HL-60 (cell line): Measurements from ENCODE around the gene SUN1.

Experiments used
- DNase-seq, 2 experiments: peaks; one replicate each; pipeline ENCODE4 v3.0.0-alpha.2; 2010 to 2020; ENCODE audit warnings: low read depth in 1 of 2, low spot score in 1 of 2
- H3K27ac ChIP-seq: fragments of 250-450 bp; sonication (Bioruptor Pico); replicated peaks from 2 replicates; pipeline ENCODE4 v1.5.1; 2020; ENCODE audit warnings: mild to moderate bottlenecking, moderate library complexity
- H3K27me3 ChIP-seq: fragments of 250-450 bp; sonication (Bioruptor Pico); 2 replicates; pipeline ENCODE4 v1.5.1; 2021; ENCODE audit warnings: mild to moderate bottlenecking, moderate library complexity; ENCODE audit not compliant: insufficient read depth, poor library complexity, severe bottlenecking
- H3K4me3 ChIP-seq: replicated peaks from 2 replicates; pipeline ENCODE4 v1.5.1; 2011; ENCODE audit warnings: mild to moderate bottlenecking, control low read depth, low read length; ENCODE audit not compliant: insufficient read depth
- GABPA ChIP-seq: IDR thresholded peaks from 2 replicates; pipeline ENCODE4 v1.6.1; 2012; ENCODE audit warnings: low read depth
- POLR2AphosphoS5 ChIP-seq: IDR thresholded peaks from 2 replicates; pipeline ENCODE4 v1.6.1; 2012; ENCODE audit warnings: low read depth
- SPI1 ChIP-seq: IDR thresholded peaks from 2 replicates; pipeline ENCODE4 v1.6.1; 2012; ENCODE audit warnings: low read depth, mild to moderate bottlenecking, borderline replicate concordance
- TF ChIP-seq, protein P1 (sequence below): IDR thresholded peaks from one replicate; pipeline ENCODE4 v1.5.1; 2011; ENCODE audit warnings: low read length, control low read depth, inconsistent platforms; ENCODE audit not compliant: insufficient read depth
- TF ChIP-seq, protein P2 (sequence below): IDR thresholded peaks from 2 replicates; pipeline ENCODE4 v1.6.1; 2012; ENCODE audit warnings: low read depth; ENCODE audit not compliant: insufficient replicate concordance

SUN1 gene

DNA sequence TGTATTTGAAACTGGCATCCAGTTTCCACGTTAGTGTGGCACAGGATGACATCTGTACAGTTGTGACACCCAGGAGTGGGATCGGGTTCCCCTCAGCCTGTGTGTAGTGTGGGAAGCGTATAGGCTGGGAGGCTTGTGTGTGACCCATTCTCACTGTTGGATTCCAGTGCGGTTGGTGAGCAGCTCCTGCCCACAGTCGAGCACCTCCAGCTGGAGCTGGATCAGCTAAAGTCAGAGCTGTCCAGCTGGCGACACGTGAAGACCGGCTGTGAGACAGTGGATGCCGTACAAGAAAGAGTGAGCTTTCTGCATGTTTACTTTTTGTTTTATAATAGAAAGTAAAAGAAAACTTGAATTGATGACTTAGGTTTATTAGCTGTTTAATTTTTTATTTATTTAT is 25.4 kb downstream of the SUN1 start:
- no peak overlapping the region for H3K27ac ChIP-seq
- H3K4me3 ChIP-seq, result no peak overlapping the region
- H3K27me3 ChIP-seq, result no peaks in the 10 kb centered on the region
- TF ChIP-seq, protein P1, sequence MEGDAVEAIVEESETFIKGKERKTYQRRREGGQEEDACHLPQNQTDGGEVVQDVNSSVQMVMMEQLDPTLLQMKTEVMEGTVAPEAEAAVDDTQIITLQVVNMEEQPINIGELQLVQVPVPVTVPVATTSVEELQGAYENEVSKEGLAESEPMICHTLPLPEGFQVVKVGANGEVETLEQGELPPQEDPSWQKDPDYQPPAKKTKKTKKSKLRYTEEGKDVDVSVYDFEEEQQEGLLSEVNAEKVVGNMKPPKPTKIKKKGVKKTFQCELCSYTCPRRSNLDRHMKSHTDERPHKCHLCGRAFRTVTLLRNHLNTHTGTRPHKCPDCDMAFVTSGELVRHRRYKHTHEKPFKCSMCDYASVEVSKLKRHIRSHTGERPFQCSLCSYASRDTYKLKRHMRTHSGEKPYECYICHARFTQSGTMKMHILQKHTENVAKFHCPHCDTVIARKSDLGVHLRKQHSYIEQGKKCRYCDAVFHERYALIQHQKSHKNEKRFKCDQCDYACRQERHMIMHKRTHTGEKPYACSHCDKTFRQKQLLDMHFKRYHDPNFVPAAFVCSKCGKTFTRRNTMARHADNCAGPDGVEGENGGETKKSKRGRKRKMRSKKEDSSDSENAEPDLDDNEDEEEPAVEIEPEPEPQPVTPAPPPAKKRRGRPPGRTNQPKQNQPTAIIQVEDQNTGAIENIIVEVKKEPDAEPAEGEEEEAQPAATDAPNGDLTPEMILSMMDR, result no peak
- TF ChIP-seq POLR2AphosphoS5, result no peak
- TF ChIP-seq GABPA, result no peak
- no peak for DNase-seq

DNA sequence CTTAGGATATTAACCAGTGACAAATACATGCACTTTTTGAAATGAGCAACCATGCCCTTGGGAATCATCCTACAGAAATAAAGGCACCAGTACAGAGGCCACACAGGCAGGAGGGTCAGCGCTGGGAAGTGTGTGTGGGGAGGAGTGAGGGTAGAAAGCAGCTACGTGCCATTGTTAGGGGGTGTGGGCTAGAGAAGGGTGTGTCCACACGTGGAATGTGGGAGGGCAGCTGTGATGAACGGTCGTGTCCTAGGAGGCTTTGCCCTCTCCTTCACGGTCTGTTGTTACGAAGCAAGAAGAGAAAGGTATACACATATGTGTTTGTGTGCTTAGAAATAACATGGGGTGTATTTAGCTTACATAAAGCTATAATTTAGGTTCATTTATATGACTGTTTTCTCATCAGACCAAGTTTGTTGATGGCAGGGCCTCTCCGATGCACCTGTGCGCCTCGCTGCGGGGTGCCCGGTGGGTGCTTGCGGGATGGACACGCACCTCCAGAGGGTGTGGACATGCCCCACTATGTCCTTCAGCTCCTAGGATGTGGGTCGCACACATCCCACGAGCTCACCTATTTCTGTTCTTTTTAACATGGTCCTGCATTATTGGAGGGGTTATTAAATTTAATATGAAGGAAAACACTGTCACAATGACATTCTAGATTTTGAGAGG is 27.2 kb downstream of the SUN1 start:
- DNase-seq, result no peak
- Histone ChIP-seq H3K27ac (no peak overlapping the region), H3K4me3 (no peak overlapping the region), H3K27me3 (no peaks in the 10 kb centered on the region)
- TF ChIP-seq SPI1 (no peak), GABPA (no peak), POLR2AphosphoS5 (no peak)
- TF ChIP-seq, protein P2, sequence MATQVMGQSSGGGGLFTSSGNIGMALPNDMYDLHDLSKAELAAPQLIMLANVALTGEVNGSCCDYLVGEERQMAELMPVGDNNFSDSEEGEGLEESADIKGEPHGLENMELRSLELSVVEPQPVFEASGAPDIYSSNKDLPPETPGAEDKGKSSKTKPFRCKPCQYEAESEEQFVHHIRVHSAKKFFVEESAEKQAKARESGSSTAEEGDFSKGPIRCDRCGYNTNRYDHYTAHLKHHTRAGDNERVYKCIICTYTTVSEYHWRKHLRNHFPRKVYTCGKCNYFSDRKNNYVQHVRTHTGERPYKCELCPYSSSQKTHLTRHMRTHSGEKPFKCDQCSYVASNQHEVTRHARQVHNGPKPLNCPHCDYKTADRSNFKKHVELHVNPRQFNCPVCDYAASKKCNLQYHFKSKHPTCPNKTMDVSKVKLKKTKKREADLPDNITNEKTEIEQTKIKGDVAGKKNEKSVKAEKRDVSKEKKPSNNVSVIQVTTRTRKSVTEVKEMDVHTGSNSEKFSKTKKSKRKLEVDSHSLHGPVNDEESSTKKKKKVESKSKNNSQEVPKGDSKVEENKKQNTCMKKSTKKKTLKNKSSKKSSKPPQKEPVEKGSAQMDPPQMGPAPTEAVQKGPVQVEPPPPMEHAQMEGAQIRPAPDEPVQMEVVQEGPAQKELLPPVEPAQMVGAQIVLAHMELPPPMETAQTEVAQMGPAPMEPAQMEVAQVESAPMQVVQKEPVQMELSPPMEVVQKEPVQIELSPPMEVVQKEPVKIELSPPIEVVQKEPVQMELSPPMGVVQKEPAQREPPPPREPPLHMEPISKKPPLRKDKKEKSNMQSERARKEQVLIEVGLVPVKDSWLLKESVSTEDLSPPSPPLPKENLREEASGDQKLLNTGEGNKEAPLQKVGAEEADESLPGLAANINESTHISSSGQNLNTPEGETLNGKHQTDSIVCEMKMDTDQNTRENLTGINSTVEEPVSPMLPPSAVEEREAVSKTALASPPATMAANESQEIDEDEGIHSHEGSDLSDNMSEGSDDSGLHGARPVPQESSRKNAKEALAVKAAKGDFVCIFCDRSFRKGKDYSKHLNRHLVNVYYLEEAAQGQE, result no peak
- TF ChIP-seq, protein P1, result no peak

GRCh38 chr7:860149-860548 is 27.9 kb downstream of the SUN1 start:
- Histone ChIP-seq H3K27me3 (no peaks in the 10 kb centered on the region), H3K4me3 (no peak overlapping the region), H3K27ac (no peak overlapping the region)
- TF ChIP-seq GABPA (no peak), SPI1 (no peak), POLR2AphosphoS5 (no peak)
- TF ChIP-seq, protein P2, result no peak
- TF ChIP-seq, protein P1, result no peak
- DNase-seq, result no peak

GRCh38 chr7:861222-861621 is 28.9 kb downstream of the SUN1 start:
- Histone ChIP-seq H3K4me3 (no peak overlapping the region), H3K27ac (no peak overlapping the region), H3K27me3 (no peaks in the 10 kb centered on the region)
- DNase-seq, result no peak
- TF ChIP-seq SPI1 (no peak), POLR2AphosphoS5 (no peak), GABPA (no peak)
- TF ChIP-seq, protein P1, result no peak
- TF ChIP-seq, protein P2, result no peak
